T47D (cell line): Measurements from ENCODE around the gene DUSP8.

Experiments
- DNase-seq, 2 experiments: peaks; one replicate each; pipeline versions ENCODE4 v3.0.0 to v3.0.0-alpha.2; 2011 to 2012; ENCODE audit warnings: low read depth in 1 of 2, low spot score in 1 of 2
- JUND ChIP-seq: IDR thresholded peaks from 2 replicates; pipeline ENCODE4 v1.6.1; 2012; ENCODE audit warnings: low read depth
- in situ Hi-C: cut with HindIII; loops from 2 replicates; pipeline ENCODE4 v1.10.0; 2016; ENCODE audit warnings: low sequenced_read_pairs, low pct_unique_long_range_greater_than_20kb

DUSP8 gene

DNA sequence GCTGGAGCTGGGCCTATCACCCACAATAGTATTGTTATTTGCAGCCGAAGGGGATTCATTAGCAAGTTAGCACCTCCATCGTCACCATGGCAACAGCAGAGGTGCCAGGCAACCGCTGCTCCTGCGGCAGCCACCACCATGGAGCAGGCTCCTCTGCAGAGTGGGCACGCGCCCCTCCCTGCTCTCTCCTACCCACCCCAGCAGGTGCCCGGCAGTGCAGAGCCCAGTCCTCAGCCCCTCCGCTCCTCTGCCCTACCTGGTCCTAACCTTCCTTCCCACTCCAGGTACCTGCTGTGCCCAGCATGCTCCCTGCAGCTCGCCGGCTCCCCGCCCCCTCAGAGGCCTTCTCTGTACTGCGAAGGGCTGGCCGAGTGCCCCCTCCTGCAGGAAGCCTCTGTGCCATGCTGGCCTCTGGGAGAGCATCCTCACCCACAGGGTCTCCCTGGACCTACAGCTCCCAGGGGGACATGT, 3.6 kb downstream of the DUSP8 start:
- in situ Hi-C loops: no loop called here
- TF ChIP-seq JUND: no peak
- DNase-seq: no peak

DNA sequence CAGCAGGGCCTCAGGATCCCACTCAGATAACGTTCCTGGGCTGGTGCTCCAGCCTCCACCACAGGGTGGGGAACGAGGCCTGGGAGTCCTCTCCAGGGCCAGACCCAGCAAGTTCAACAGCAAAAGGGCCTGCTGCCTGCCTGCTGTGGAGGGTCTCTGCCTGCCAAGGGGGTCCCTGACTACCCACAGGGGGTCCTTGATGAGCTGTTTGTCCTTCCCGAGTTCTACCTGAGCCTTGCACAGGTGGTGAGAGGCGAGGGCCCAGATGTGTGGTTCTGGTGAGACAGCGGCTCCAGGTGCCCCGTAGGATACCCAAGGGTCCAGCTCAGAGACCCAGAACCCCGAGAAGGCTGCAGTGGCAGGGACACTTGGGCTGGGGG, 4.4 kb downstream of the DUSP8 start:
- in situ Hi-C loops: no loop called here
- TF ChIP-seq JUND: no peak
- no peak for DNase-seq

DNA sequence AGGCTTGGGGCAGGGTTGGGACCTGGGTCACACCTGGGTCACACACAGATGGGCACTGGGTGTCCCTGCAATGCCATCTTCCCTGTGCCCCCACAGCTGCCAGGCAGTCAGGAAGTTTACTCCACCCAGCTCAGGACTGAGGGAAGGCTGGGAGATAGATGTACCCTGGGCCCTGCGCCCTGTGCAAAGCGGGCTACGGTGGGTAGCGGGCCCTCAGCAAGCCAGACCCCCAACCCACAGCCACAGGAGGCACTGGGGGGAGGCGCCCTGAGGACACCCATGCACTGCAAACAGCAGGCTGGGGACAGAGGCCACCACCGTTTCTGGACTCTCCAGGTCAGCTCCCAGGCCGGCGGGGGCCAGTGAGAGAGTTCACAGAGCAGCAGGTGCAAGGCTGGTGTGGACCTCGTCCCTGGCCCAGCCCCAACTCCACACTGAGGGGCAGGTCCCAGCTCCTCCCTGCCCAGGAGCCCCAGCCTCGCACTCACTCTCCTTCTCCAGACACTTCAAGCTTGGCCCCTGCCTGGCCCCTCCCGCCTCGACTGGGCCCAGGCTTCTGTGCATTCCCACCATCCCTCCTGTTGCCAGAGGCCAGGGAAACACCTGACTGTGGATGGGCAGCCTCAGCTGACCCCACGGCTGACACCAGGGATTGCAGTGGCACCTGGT, 4.9 kb downstream of the DUSP8 start:
- no peak for TF ChIP-seq JUND
- no peak for DNase-seq
- in situ Hi-C loops: no loop called here

DNA sequence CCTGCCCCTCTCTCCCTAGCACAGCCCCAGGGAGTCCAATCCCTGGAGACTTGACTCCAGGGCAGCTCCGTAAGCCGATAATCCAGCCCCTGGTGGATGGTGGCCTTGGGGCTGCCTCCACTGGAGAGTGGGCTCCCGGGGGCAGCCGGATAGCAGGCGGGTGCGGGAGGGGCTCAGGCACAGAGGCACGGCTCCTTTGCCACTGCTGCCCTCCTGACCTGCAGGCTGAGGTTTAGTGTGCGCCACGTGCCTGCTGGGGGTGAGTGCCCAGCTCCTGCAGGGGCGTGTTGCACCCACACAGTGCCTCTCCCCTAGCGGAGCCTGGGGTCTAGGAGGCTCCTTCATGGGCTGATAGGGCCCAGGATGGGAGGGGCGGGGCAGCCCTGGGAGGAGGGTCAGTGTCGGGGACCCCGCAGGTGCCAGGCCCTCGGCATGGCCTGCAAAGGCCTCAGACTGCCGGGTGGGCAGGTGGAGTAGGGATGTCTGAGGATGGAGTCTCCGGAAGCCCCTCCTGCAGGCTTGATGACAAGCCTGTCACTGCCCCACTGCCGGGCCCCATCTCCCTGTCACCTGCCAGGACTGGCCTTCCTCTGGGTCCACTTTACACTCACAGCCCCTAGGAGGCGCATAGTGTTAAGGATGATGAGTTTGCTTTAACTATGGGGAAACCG, 5.6 kb downstream of the DUSP8 start:
- in situ Hi-C loops: no loop called here

DNA sequence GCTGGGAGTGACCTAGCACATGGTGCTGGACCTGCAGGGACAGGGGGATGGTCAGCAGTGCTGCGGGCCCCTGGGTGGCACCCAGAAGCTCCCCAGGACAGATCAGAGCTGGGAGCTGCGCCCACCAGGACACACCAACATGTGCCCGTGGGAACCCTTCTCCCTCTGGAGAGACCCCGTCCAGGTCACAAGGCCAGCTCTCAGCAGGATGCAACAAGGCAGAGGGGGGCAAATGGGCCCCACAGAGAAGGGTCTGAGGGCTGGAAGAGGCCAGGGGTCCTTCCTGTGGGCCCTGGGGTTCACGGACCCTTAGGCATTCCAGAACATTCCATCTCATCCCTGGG, 6.2 kb downstream of the DUSP8 start:
- in situ Hi-C loops: no loop called here
- no peak for DNase-seq

More for the DNA sequence above, 5.6 kb downstream of the DUSP8 start:
- no peak for TF ChIP-seq JUND
- no peak for DNase-seq

DNA sequence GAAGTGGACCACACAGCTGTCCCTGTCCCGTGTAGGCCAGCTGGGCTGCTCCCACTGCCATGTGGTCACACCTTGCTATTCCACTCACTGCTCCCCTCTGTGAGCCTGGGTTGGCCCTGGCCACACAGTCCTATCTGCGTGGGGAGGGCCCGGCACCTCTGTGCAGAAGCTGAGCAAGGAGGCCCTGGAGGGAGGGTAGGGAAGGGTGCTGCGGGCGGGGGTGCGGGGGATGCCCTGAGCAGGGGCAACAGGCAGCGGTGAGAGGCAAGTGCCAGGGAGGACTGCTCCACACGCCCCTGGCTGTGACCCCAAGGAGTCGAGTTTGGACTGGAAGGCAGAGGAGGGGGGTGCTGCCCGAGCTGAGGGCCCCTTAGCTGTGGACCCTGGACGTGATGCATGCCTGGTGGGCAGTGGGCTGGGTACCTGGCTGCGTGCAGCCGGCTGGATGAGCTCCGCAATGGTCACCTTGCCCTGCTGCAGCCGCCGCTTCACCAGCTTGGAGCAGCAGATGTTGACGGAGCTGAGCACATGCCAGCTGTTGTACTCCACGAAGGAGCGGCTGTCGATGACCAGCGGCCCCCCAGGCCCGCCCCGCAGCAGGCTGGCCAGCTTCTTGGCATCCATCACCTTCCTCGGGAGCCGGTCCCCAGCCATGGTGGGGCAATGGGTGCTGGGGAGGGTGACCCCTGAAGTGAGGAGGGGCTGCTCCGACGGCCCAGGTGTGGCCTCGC, 6.7 kb downstream of the DUSP8 start:
- TF ChIP-seq JUND: no peak
- DNase-seq: no peak
- in situ Hi-C loops: no loop called here

More for the DNA sequence above, 6.2 kb downstream of the DUSP8 start:
- no peak for TF ChIP-seq JUND

DNA sequence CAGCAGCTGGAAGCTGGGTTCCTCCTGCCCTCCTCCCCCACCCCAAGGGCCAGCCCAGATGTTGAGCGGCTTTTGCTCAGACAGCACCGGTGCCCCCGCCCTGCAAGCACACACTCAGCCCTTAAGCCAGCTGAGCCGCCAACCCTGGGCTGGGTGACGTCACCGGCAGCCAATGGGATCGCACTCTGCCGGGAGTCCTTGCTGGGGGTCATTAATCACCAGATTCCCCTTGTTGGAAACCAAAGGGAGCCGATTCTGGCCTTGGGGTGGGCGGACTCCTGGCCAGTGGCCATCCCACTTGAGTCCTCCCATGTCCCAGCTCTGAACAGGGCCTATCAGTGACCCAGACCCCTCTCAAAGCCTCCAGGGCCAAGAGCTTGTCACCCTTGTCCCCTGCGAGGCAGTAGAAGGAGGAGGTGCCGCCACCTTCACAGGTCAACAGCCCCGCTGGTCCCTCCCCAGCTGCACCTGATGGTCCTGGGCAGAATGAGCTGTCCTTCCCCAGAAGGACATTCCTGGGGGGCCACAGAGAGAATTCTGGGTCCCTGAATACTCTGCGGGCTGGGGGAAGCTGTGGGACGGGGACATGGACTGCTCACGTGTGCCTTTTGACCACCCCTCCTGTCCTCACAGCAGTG, 7.4 kb downstream of the DUSP8 start:
- TF ChIP-seq JUND: no peak
- in situ Hi-C loops: no loop called here
- no peak for DNase-seq

DNA sequence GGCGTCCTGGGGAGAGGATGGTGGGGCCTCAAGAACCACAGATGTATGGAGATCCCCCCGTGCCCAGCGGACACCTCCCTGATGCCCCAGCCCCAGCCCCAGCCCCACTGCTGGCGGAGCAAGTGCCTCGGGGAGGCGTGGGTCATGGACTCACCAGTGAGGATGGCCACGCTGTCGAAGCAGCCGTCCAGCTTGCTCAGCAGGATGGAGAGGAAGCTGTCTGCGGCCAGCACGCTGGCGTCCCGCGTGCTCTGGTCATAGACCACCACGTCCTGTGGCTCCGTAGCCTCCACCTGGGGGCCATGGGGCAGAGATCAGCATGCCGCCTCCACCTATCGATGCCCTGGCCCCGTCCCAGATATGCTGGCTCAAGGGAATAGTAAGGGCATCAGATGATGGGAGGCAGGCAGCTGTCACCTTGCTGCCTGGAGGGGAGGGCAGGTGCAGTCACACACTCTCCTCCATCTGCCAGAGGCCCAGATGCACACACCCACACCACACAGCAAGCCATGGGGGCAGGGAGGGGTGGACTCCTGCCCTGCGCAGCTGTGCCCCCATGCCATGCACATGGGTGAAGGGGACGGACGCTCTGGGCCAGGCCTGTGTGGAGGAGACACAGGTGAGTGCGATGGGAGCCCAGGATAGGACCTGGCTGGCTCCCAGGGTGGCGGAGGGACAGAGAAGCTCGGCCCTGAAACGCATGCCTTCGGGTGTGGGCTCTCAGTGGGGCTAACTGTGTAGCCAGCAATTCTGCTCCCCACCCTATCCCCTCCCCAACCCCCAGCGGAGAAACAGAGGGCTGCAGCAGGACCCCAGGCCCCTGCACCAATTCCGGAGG, 8.2 kb downstream of the DUSP8 start:
- in situ Hi-C loops: no loop called here
- DNase-seq: no peak
- no peak for TF ChIP-seq JUND

DNA sequence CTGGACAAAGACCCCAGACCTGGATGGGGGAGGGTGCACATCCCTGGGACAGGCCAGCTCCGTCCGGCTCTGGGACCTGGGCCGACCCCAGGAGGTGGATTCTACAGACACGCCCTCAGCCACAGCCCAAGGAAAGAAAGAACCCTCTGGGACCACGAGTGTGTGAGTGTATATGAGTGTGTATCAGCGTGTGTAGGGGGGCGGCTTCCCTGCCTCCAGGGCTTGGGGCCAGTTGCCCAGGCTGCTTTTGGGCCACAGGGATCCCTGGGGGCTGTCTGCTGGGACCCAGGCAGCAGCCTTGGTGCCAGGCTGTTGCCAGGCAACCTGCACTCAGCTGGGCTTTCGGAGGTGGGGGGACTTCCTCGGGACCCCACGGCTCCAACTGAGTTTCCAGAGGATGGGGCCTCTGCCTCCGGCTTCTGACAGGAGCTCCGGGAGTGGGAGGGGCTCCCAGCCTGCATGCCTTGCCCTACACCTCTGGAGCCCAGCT, 8.9 kb downstream of the DUSP8 start:
- TF ChIP-seq JUND: no peak
- DNase-seq: no peak
- in situ Hi-C loops: no loop called here

DNA sequence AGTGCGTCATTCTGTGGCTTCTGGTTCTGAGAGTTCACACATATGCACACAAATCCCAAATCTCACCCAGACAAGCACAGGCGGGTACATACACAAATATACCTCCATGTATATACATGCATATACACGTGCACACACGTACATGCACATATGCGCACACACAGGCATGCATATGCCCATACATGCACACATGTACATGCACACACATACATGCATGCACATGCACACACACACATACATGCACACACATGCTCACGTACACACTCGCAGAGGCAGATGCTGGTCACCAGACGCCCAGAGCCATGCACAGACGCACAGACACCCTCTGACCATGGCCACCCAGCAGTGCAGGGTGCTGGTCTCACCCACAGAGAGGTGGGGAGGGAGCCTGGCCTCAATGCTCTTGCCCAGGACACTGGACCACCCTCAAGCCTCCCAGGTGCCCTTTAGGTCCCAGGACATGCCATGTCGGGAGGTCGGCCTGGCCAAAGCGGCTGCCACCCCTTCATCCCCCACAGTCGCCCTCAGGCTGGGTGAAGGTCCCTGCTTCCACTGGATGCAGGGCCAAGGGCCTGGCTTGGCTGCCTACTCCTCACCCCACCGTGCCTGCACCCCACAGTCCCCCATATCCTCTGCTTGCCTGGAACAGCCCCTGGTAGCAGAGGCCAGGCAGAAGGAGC, 9.5 kb downstream of the DUSP8 start:
- DNase-seq: no peak
- no peak for TF ChIP-seq JUND
- in situ Hi-C loops: no loop called here

DNA sequence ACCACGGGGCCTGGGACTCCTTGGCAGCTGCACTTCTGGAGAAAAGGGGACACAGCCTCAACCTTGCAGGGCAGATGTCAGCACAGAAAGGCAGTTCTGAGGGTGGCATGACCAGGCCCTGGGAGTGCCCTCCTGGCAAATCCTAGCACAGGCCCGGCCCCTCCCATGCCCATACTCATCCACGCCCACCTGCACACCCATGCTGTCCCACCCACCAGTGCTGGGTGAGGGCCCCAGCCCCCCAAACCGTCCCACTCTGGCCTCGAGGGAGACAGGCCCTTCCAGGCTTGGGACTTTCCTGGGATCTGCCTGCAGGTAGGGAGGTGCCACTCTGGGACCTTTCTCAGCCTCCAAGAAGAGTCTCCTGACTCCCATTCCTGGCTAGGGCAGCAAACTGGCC, 10.1 kb downstream of the DUSP8 start:
- in situ Hi-C loops: no loop called here
- TF ChIP-seq JUND: no peak
- DNase-seq: no peak
